Sigmoid colon (tissue), 7 donors: ENCODE measurements around the gene SLC39A9. TPM values are rescaled to one million over a fixed set of nuclear protein-coding genes. Genes with fewer than 3 reads are reported as not detected.
A peak's percentile ranks its signal among the peaks of the same experiment; 100 is the strongest.

Source experiments
- DNase-seq: peaks from one replicate; pipeline ENCODE4 v3.0.0-alpha.2; 2019
- H3K27ac ChIP-seq, 4 donors: fragments of 200-600 bp; sonication (generic); one replicate each; pipeline ENCODE4 v1.5.1; 2016 to 2019; ENCODE audit warnings: mild to moderate bottlenecking in 1 of 4
- H3K27me3 ChIP-seq, 3 donors: fragments of 200-600 bp; sonication (generic); one replicate each; pipeline ENCODE4 v1.5.1; 2019; ENCODE audit warnings: mild to moderate bottlenecking in 1 of 3
- H3K36me3 ChIP-seq, 4 donors: fragments of 200-600 bp; sonication (generic); one replicate each; pipeline ENCODE4 v1.5.1; 2016 to 2019
- H3K4me1 ChIP-seq, 4 donors: fragments of 200-600 bp; sonication (generic); one replicate each; pipeline ENCODE4 v1.5.1; 2017 to 2019
- H3K4me3 ChIP-seq, 4 donors: fragments of 200-600 bp; sonication (generic); one replicate each; pipeline ENCODE4 v1.5.1; 2017 to 2019; ENCODE audit warnings: mild to moderate bottlenecking in 2 of 4, moderate library complexity in 1 of 4
- H3K9me3 ChIP-seq, 4 donors: fragments of 200-600 bp in 3 of 4; sonication (generic) in 3 of 4; one replicate each; pipeline versions ENCODE4 v1.5.1 to v1.6.1; 2013 to 2019
- EP300 ChIP-seq, 4 donors: sonication (generic); formaldehyde crosslinking; IDR thresholded peaks; one replicate each; pipeline ENCODE4 v1.6.1; 2017; ENCODE audit warnings: antibody characterized with exemption in 4 of 4
- POLR2A ChIP-seq, 2 donors: fragments of 450-650 bp; IDR thresholded peaks; one replicate each; pipeline ENCODE4 v1.6.1; 2016; ENCODE audit warnings: antibody characterized with exemption in 2 of 2, mild to moderate bottlenecking in 2 of 2, moderate library complexity in 2 of 2
- POLR2AphosphoS5 ChIP-seq, 4 donors: sonication (generic); formaldehyde crosslinking; IDR thresholded peaks; one replicate each; pipeline ENCODE4 v1.6.1; 2017; ENCODE audit warnings: antibody characterized with exemption in 4 of 4
- WGBS, 2 donors: extraction: QIAGEN DNeasy Blood & Tissue Kit; methylation state at CpG; one replicate each; pipeline ENCODE4 v1.1.7; 2013; 5-methylcytosine and 5-hydroxymethylcytosine counted together
- intact Hi-C: fragments of 100-400 bp; cut with DNase I; formaldehyde crosslinking; loops from one replicate; pipeline ENCODE4 v1.15.1; 2023
- polyA plus RNA-seq, 3 donors: library from polyadenylated mRNA; stranded (reverse); fragments of 200-250 nt; gene quantifications; one replicate each; pipeline ENCODE4 v1.2.3, GENCODE V29; 2013
- total RNA-seq, 4 donors: library from RNA; depleted of rRNA; stranded (reverse); fragments of >200 nt; gene quantifications; one replicate each; pipeline ENCODE4 v1.1.0, GENCODE V29; 2016
- TF ChIP-seq, protein P1 (sequence below), 4 experiments: fragments of 450-650 bp in 3 of 4; fragments of 200-600 bp in 1 of 4; IDR thresholded peaks; one replicate each; pipeline ENCODE4 v1.5.1; 2016 to 2019; ENCODE audit warnings: antibody characterized with exemption in 4 of 4, mild to moderate bottlenecking in 3 of 4, moderate library complexity in 2 of 4
- donor health status: healthy with polysubstance abuse.
- donor health status: Bipolar disorder and iron deficiency.
- donor health status: healthy.

SLC39A9 gene
- total and polyA plus RNA-seq, 7 donors = 11.4 to 47.4 (median 39.0) TPM

DNA sequence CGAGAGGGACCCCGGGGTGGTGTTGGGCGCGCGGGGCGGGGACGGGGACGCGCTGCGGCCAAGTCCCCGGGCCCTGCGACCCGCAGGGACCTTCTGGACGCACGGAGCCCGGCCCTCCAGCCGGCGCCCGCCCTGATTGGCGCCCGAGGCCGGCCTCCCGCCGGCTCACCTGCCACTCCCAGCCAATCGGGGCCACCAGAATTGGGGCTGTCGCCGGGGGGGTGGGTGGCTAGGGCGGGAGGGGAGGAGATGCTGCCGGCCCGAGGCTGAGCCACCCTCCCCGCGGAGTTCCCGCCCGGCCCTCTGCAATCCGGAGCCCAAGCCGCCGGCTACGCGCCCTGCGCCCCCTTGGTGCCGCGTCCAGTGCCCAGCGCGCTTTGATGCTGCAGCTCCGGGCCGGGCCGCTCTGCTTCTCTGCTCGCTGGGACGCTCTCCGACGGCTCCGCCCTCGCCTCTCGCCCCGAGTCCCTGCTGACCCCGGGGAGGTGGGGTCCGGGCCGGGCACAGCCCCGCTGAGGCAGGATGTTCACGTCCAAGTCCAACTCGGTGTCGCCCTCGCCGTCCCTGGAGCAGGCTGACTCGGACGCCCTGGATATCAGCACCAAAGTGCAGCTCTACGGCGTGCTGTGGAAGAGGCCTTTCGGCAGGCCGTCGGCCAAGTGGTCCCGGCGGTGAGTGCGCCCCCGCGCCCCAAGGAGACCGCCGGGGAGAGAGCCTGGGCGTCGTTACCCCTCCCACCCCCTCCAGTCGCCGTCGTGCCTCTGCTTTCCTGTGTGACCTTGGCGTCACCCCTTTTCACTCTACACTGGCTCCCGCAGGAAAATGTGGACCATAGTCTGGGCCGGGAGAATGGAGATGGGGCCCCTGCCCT is 86.2 kb downstream of the SLC39A9 start, which contains the start of gene PLEKHD1:
Gene PLEKHD1, plus strand, starts transcription at position 285 of the 871 bp plus-strand sequence. Its CDS starts 238 bp downstream, at position 523.
- H3K27me3 ChIP-seq = peaks cover 14 to 57% (median 46%) of the 10 kb centered on the region in 3 donors
- intact Hi-C loops = no loop called here
- H3K4me3 ChIP-seq = peak within 1 kb of the TSS in 3 of 4 donors; percentile 19 to 43 (median 43)
- H3K9me3 ChIP-seq = no peaks in the 10 kb centered on the region
- TF ChIP-seq POLR2A (IDR thresholded peaks at IDR 0.05) = no peak
- TF ChIP-seq, protein P1, sequence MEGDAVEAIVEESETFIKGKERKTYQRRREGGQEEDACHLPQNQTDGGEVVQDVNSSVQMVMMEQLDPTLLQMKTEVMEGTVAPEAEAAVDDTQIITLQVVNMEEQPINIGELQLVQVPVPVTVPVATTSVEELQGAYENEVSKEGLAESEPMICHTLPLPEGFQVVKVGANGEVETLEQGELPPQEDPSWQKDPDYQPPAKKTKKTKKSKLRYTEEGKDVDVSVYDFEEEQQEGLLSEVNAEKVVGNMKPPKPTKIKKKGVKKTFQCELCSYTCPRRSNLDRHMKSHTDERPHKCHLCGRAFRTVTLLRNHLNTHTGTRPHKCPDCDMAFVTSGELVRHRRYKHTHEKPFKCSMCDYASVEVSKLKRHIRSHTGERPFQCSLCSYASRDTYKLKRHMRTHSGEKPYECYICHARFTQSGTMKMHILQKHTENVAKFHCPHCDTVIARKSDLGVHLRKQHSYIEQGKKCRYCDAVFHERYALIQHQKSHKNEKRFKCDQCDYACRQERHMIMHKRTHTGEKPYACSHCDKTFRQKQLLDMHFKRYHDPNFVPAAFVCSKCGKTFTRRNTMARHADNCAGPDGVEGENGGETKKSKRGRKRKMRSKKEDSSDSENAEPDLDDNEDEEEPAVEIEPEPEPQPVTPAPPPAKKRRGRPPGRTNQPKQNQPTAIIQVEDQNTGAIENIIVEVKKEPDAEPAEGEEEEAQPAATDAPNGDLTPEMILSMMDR (IDR thresholded peaks at IDR 0.05) = no peak
- no peak for TF ChIP-seq POLR2AphosphoS5 (IDR thresholded peaks at IDR 0.05)
- TF ChIP-seq EP300 (IDR thresholded peaks at IDR 0.05) = no peak
- no peak within 1 kb of the TSS for H3K27ac ChIP-seq
- H3K36me3 ChIP-seq = no peaks in the 10 kb centered on the region
- 2 to 3% methylated on average over 86 of the region's 86 CpGs for WGBS, 2 donors
- no peak for DNase-seq
- H3K4me1 ChIP-seq = peaks cover 0 to 19% (median 18%) of the 10 kb centered on the region in 4 donors

DNA sequence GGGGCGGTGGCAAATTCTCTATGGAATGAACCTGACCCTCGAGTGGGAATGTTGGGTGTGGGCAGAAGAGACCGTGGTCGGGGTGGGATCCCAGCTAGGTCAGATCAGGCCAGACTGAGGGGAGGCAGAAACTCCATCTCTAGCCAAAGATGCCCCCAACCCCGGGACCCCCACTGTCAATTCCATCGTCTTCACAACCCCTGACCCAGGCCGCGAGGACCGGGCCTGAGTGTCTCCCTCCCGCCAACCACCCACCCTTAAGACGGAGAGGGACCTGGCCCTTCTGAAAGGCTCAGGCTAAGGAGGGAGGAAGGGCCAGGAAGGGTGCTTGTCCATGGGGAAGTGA is 86.8 kb downstream of the SLC39A9 start:
- Histone ChIP-seq H3K9me3 (no peaks in the 10 kb centered on the region), H3K27me3 (peaks cover 14 to 57% (median 46%) of the 10 kb centered on the region in 3 donors), H3K27ac (no peak overlapping the region), H3K4me1 (peaks cover 0 to 19% (median 18%) of the 10 kb centered on the region in 4 donors), H3K36me3 (no peaks in the 10 kb centered on the region), H3K4me3 (no peak overlapping the region)
- WGBS, 2 donors = 59 to 64% methylated on average over 11 of the region's 11 CpGs
- intact Hi-C loops = no loop called here
- TF ChIP-seq EP300 (IDR thresholded peaks at IDR 0.05) = no peak
- TF ChIP-seq, protein P1 (IDR thresholded peaks at IDR 0.05) = no peak
- no peak for TF ChIP-seq POLR2AphosphoS5 (IDR thresholded peaks at IDR 0.05)
- no peak for TF ChIP-seq POLR2A (IDR thresholded peaks at IDR 0.05)
- no peak for DNase-seq

DNA sequence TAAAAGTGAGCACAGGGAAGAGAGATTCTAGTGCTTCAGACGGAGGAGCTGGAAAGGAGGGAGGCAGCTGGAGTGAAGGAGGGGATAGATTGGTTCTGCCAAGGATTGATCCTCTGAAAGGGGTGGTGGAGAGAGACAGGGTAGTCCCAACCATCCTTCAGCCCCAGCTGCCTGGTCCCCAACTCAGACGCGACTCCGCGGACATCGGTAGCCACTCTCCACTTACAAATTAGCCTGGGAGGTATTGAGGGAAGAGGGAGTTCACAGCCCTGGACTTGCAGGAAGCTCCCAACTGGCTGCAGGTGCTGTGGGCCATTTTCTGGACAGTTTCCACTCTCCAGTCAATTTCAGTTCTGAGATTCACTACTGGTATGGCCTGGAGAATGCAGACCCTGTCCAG is 87.2 kb downstream of the SLC39A9 start:
- Histone ChIP-seq H3K4me3 (no peak overlapping the region), H3K27me3 (peaks cover 14 to 57% (median 46%) of the 10 kb centered on the region in 3 donors), H3K36me3 (no peaks in the 10 kb centered on the region), H3K27ac (no peak overlapping the region), H3K4me1 (peaks cover 0 to 19% (median 18%) of the 10 kb centered on the region in 4 donors), H3K9me3 (no peaks in the 10 kb centered on the region)
- TF ChIP-seq, protein P1 (IDR thresholded peaks at IDR 0.05) = no peak
- no peak for TF ChIP-seq POLR2AphosphoS5 (IDR thresholded peaks at IDR 0.05)
- no peak for TF ChIP-seq POLR2A (IDR thresholded peaks at IDR 0.05)
- no peak for TF ChIP-seq EP300 (IDR thresholded peaks at IDR 0.05)
- DNase-seq = no peak
- intact Hi-C loops = no loop called here
- 84 to 86% methylated on average over 6 of the region's 6 CpGs for WGBS, 2 donors

DNA sequence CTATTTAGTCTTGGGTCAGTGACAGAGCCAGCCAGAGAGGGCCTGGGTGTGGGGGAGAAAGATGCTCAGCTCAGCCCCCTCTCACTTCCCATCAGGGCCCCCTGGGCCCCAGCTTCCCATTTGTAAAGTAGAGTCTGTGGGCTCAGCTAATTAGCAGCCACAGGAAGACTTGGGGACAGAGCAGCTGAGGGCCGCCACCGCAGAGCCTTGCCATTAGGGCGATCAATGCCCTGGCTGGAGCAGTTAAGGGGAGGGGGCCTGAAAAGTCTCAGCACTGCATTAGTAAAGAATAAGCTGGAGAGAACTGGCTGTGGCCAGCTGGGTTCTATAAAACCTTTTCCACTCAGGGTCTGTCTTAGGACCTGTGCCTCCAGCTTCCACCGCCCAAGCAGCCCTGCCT is 88.7 kb downstream of the SLC39A9 start:
- Histone ChIP-seq H3K4me1 (peaks cover 0 to 19% (median 18%) of the 10 kb centered on the region in 4 donors), H3K27me3 (peaks cover 14 to 57% (median 46%) of the 10 kb centered on the region in 3 donors), H3K27ac (no peak overlapping the region), H3K4me3 (no peak overlapping the region), H3K36me3 (no peaks in the 10 kb centered on the region), H3K9me3 (no peaks in the 10 kb centered on the region)
- no peak for DNase-seq
- intact Hi-C loops = no loop called here
- WGBS, 2 donors = 86 to 91% methylated on average over 4 of the region's 4 CpGs
- TF ChIP-seq EP300 (IDR thresholded peaks at IDR 0.05) = no peak
- TF ChIP-seq POLR2AphosphoS5 (IDR thresholded peaks at IDR 0.05) = no peak
- TF ChIP-seq POLR2A (IDR thresholded peaks at IDR 0.05) = no peak
- TF ChIP-seq, protein P1 (IDR thresholded peaks at IDR 0.05) = no peak
